Caco-2 (cell line): Measurements from ENCODE around the gene BZW2. TPM values are rescaled to one million over a fixed set of nuclear protein-coding genes. Genes with fewer than 3 reads are reported as not detected.

ENCODE experiments used
- BruUV-seq: library from RNA; stranded (reverse); fragments of 400-500 nt; replicated peaks from 2 replicates; lab custom pipeline; 2021; lab: Mats Ljungman, UMichigan
- CTCF ChIA-PET: fragments of 300-600 bp; sonication (Branson Sonifier 250); formaldehyde crosslinking; loops from one replicate; lab custom pipeline; 2022; ENCODE audit warnings: antibody characterized with exemption; lab: Charles Lee
- POLR2A ChIA-PET: fragments of 300-600 bp; sonication (Branson Sonifier 250); formaldehyde crosslinking; loops from one replicate; lab custom pipeline; 2022; ENCODE audit warnings: antibody characterized with exemption; lab: Charles Lee
- DNase-seq, 2 experiments: peaks; one replicate each; pipeline versions ENCODE4 v3.0.0 to v3.0.0-alpha.2; 2020 to 2022
- H3K27me3 ChIP-seq: replicated peaks from 2 replicates; pipeline ENCODE4 v1.6.0; 2011; ENCODE audit warnings: low read length; ENCODE audit not compliant: control insufficient read depth, insufficient read depth
- H3K36me3 ChIP-seq: 2 replicates; pipeline ENCODE4 v1.5.1; 2011; ENCODE audit warnings: low read length; ENCODE audit not compliant: control insufficient read depth, insufficient read depth
- H3K4me1 ChIP-seq: fragments of 250-450 bp; sonication (Bioruptor Pico); 2 replicates; pipeline ENCODE4 v1.5.1; 2020; ENCODE audit warnings: mild to moderate bottlenecking
- H3K4me3 ChIP-seq: 2 replicates; pipeline ENCODE4 v1.5.1; 2011; ENCODE audit warnings: low read depth, mild to moderate bottlenecking, control low read depth, low read length
- H3K9me3 ChIP-seq: fragments of 250-450 bp; sonication (Bioruptor Pico); 2 replicates; pipeline ENCODE4 v1.5.1; 2020; ENCODE audit warnings: mild to moderate bottlenecking, moderate library complexity
- H3K27ac Mint-ChIP-seq: one replicate; pipeline ENCODE4 v1.8.0; 2022; ENCODE audit warnings: mixed read lengths; ENCODE audit not compliant: unreplicated experiment
- H3K27me3 Mint-ChIP-seq: one replicate; pipeline ENCODE4 v1.8.0; 2022; ENCODE audit warnings: mixed read lengths; ENCODE audit not compliant: insufficient read depth, unreplicated experiment
- H3K36me3 Mint-ChIP-seq: one replicate; pipeline ENCODE4 v1.8.0; 2022; ENCODE audit warnings: mild to moderate bottlenecking, mixed read lengths; ENCODE audit not compliant: insufficient read depth, unreplicated experiment
- H3K4me1 Mint-ChIP-seq: one replicate; pipeline ENCODE4 v1.8.0; 2022; ENCODE audit warnings: low read depth, mixed read lengths; ENCODE audit not compliant: unreplicated experiment
- H3K4me3 Mint-ChIP-seq: one replicate; pipeline ENCODE4 v1.8.0; 2022; ENCODE audit warnings: mild to moderate bottlenecking, moderate library complexity, mixed read lengths; ENCODE audit not compliant: unreplicated experiment
- H3K9me3 Mint-ChIP-seq: one replicate; pipeline ENCODE4 v1.8.0; 2022; ENCODE audit warnings: mixed read lengths; ENCODE audit not compliant: unreplicated experiment
- CTCF ChIP-seq, 2 experiments: fragments of 200-600 bp in 1 of 2; IDR thresholded peaks; 1 replicate in 1 of 2; 2 replicates in 1 of 2; pipeline versions ENCODE4 v1.5.1 to v1.8.0; 2011 to 2022; ENCODE audit warnings: antibody characterized with exemption in 1 of 2, control low read depth in 1 of 2, inconsistent platforms in 1 of 2, low read depth in 1 of 2, low read length in 1 of 2, mild to moderate bottlenecking in 1 of 2, moderate library complexity in 1 of 2; ENCODE audit not compliant: insufficient read depth in 1 of 2, severe bottlenecking in 1 of 2, unreplicated experiment in 1 of 2
- intact Hi-C: fragments of 100-400 bp; cut with micrococcal nuclease; formaldehyde crosslinking; loops from one replicate; pipeline ENCODE4 v1.10.0; 2022; ENCODE audit not compliant: unreplicated experiment
- total RNA-seq: library from RNA; stranded (reverse); gene quantifications from 2 replicates; pipeline ENCODE4 v1.2.3, GENCODE V29; 2022

Gene BZW2
- total RNA-seq, 1 experiment from 2014 or later: 148 TPM

- Mint-ChIP-seq H3K27ac (peak overlapping the region; percentile 61), H3K27me3 (no peaks in the 10 kb centered on the region), H3K4me3 (no peak overlapping the region), H3K36me3 (peaks cover 79% of the 10 kb centered on the region), H3K9me3 (no peaks in the 10 kb centered on the region), H3K4me1 (peaks cover 48% of the 10 kb centered on the region)
- CTCF ChIA-PET: no interaction called here
- TF ChIP-seq CTCF (IDR thresholded peaks at IDR 0.05; ENCODE audit: insufficient read depth in 1 of 2, low read depth in 1 of 2, low read length in 1 of 2, severe bottlenecking in 1 of 2, unreplicated experiment in 1 of 2): no peak
- no peak overlapping the region for H3K4me3 ChIP-seq
- intact Hi-C loops: no loop called here
- POLR2A ChIA-PET: no interaction called here
- DNase-seq: no peak
- no peaks in the 10 kb centered on the region for H3K9me3 ChIP-seq
- no peaks in the 10 kb centered on the region for H3K27me3 ChIP-seq
- no TSS peak for BruUV-seq
- peaks cover 5% of the 10 kb centered on the region; the same call in 1 of the 2 replicates for H3K36me3 ChIP-seq
- H3K4me1 ChIP-seq: peaks cover 47% of the 10 kb centered on the region
Observed at GRCh38 chr7:16670731-16671344, 24.9 kb downstream of the BZW2 start.

GRCh38 chr7:16671811-16672210, 25.8 kb downstream of the BZW2 start:
- Mint-ChIP-seq H3K4me1 (peaks cover 49% of the 10 kb centered on the region), H3K36me3 (peaks cover 79% of the 10 kb centered on the region), H3K27me3 (no peaks in the 10 kb centered on the region), H3K4me3 (no peak overlapping the region), H3K27ac (peak overlapping the region; percentile 61), H3K9me3 (peaks cover 1% of the 10 kb centered on the region)
- BruUV-seq: no TSS peak
- no peaks in the 10 kb centered on the region for H3K27me3 ChIP-seq
- ChIA-PET CTCF (no interaction called here), POLR2A (no interaction called here)
- no peak for TF ChIP-seq CTCF (IDR thresholded peaks at IDR 0.05; ENCODE audit: insufficient read depth in 1 of 2, low read depth in 1 of 2, low read length in 1 of 2, severe bottlenecking in 1 of 2, unreplicated experiment in 1 of 2)
- H3K9me3 ChIP-seq: no peaks in the 10 kb centered on the region
- DNase-seq: no peak
- no peak overlapping the region for H3K4me3 ChIP-seq
- peaks cover 47% of the 10 kb centered on the region for H3K4me1 ChIP-seq
- peaks cover 6% of the 10 kb centered on the region; the same call in 1 of the 2 replicates for H3K36me3 ChIP-seq
- intact Hi-C loops: no loop called here

- CTCF ChIA-PET: no interaction called here
- intact Hi-C loops: no loop called here
- no peak for TF ChIP-seq CTCF (IDR thresholded peaks at IDR 0.05; ENCODE audit: insufficient read depth in 1 of 2, low read depth in 1 of 2, low read length in 1 of 2, severe bottlenecking in 1 of 2, unreplicated experiment in 1 of 2)
- Histone ChIP-seq H3K4me3 (no peak overlapping the region), H3K9me3 (no peaks in the 10 kb centered on the region), H3K36me3 (peaks cover 9% of the 10 kb centered on the region), H3K27me3 (no peaks in the 10 kb centered on the region), H3K4me1 (peaks cover 32% of the 10 kb centered on the region)
- POLR2A ChIA-PET: no interaction called here
- BruUV-seq: no TSS peak
- Mint-ChIP-seq H3K4me3 (no peak overlapping the region), H3K4me1 (peaks cover 57% of the 10 kb centered on the region), H3K36me3 (peaks cover 83% of the 10 kb centered on the region), H3K27ac (peak overlapping the region; percentile 55), H3K27me3 (no peaks in the 10 kb centered on the region), H3K9me3 (peaks cover 10% of the 10 kb centered on the region)
- peak in 1 of 2 experiments; percentile 29 for DNase-seq
Observed at GRCh38 chr7:16675277-16675676, 29.3 kb downstream of the BZW2 start.
